ENCODE data around the gene GTPBP3. TPM values are rescaled to one million over a fixed set of nuclear protein-coding genes. Genes with fewer than 3 reads are reported as not detected.
A peak's percentile ranks its signal among the peaks of the same experiment; 100 is the strongest.

The GTPBP3 gene
- total RNA-seq, 2 experiments from 2014 or later = 83.2 to 113 TPM

- intact Hi-C loops (cut with micrococcal nuclease; ENCODE audit: unreplicated experiment) = no loop called here
- Histone ChIP-seq H2AFZ (ENCODE audit: low read length) (no peak overlapping the region), H3K4me2 (ENCODE audit: low read length) (no peak overlapping the region), H3K79me2 (ENCODE audit: insufficient read depth, low read depth, low read length) (peaks cover 12% of the 10 kb centered on the region; the same call in 1 of the 2 replicates), H3K9me3 (ENCODE audit: low read length) (no peaks in the 10 kb centered on the region), H3K4me1 (ENCODE audit: insufficient read depth, low read length, poor library complexity, severe bottlenecking) (peaks cover 14% of the 10 kb centered on the region), H3K36me3 (ENCODE audit: insufficient read depth, low read length) (peaks cover 45% of the 10 kb centered on the region), H3K9me2 (ENCODE audit: insufficient read depth, low read length) (no peaks in the 10 kb centered on the region), H4K20me1 (ENCODE audit: insufficient read depth, low read length) (peaks cover 7% of the 10 kb centered on the region; the same call in 1 of the 2 replicates), H3K4me3 (ENCODE audit: low read depth, low read length, poor library complexity, severe bottlenecking) (no peak overlapping the region), H3K27ac (ENCODE audit: low read depth, low read length, poor library complexity, severe bottlenecking) (no peak overlapping the region)
- ChIA-PET CTCF (ENCODE audit: unreplicated experiment) (no interaction called here), POLR2A (no interaction called here)
- no peak for TF ChIP-seq CTCF (conservative IDR thresholded peaks at IDR 0.05; ENCODE audit: low read length)
- no peak for TF ChIP-seq EZH2phosphoT487 (IDR thresholded peaks at IDR 0.05; ENCODE audit: borderline replicate concordance, low read depth, low read length)
- no TSS peak for BruUV-seq (replicated peaks)
- DNase-seq (ENCODE audit: low spot score) = no peak
These were observed 4.0 kb downstream of the GTPBP3 start for GRCh38 chr19:17341386-17341785.

GRCh38 chr19:17341845-17342244, 4.5 kb downstream of the GTPBP3 start:
- H3K4me3 ChIP-seq (ENCODE audit: low read depth, low read length, poor library complexity, severe bottlenecking) = no peak overlapping the region
- peaks cover 19% of the 10 kb centered on the region for H3K4me1 ChIP-seq (ENCODE audit: insufficient read depth, low read length, poor library complexity, severe bottlenecking)
- ChIA-PET CTCF (ENCODE audit: unreplicated experiment) (no interaction called here), POLR2A (no interaction called here)
- TF ChIP-seq EZH2phosphoT487 (IDR thresholded peaks at IDR 0.05; ENCODE audit: borderline replicate concordance, low read depth, low read length) (no peak), CTCF (conservative IDR thresholded peaks at IDR 0.05; ENCODE audit: low read length) (no peak)
- peaks cover 12% of the 10 kb centered on the region; the same call in 1 of the 2 replicates for H3K79me2 ChIP-seq (ENCODE audit: insufficient read depth, low read depth, low read length)
- H4K20me1 ChIP-seq (ENCODE audit: insufficient read depth, low read length) = peaks cover 7% of the 10 kb centered on the region; the same call in 1 of the 2 replicates
- H3K9me2 ChIP-seq (ENCODE audit: insufficient read depth, low read length) = no peaks in the 10 kb centered on the region
- no peak overlapping the region for H3K27ac ChIP-seq (ENCODE audit: low read depth, low read length, poor library complexity, severe bottlenecking)
- H2AFZ ChIP-seq (ENCODE audit: low read length) = no peak overlapping the region
- intact Hi-C loops (cut with micrococcal nuclease; ENCODE audit: unreplicated experiment) = no loop called here
- H3K4me2 ChIP-seq (ENCODE audit: low read length) = no peak overlapping the region
- no TSS peak for BruUV-seq (replicated peaks)
- peaks cover 45% of the 10 kb centered on the region for H3K36me3 ChIP-seq (ENCODE audit: insufficient read depth, low read length)
- no peak for DNase-seq (ENCODE audit: low spot score)
- H3K9me3 ChIP-seq (ENCODE audit: low read length) = no peaks in the 10 kb centered on the region

- Histone ChIP-seq H3K9me3 (ENCODE audit: low read length) (no peaks in the 10 kb centered on the region), H3K9me2 (ENCODE audit: insufficient read depth, low read length) (no peaks in the 10 kb centered on the region), H3K4me1 (ENCODE audit: insufficient read depth, low read length, poor library complexity, severe bottlenecking) (peaks cover 25% of the 10 kb centered on the region), H3K36me3 (ENCODE audit: insufficient read depth, low read length) (peaks cover 28% of the 10 kb centered on the region), H3K4me3 (ENCODE audit: low read depth, low read length, poor library complexity, severe bottlenecking) (no peak overlapping the region), H4K20me1 (ENCODE audit: insufficient read depth, low read length) (no peaks in the 10 kb centered on the region), H3K4me2 (ENCODE audit: low read length) (no peak overlapping the region), H3K79me2 (ENCODE audit: insufficient read depth, low read depth, low read length) (no peaks in the 10 kb centered on the region), H2AFZ (ENCODE audit: low read length) (no peak overlapping the region), H3K27ac (ENCODE audit: low read depth, low read length, poor library complexity, severe bottlenecking) (no peak overlapping the region)
- TF ChIP-seq CTCF (conservative IDR thresholded peaks at IDR 0.05; ENCODE audit: low read length) = peak; percentile 88
- no peak for TF ChIP-seq EZH2phosphoT487 (IDR thresholded peaks at IDR 0.05; ENCODE audit: borderline replicate concordance, low read depth, low read length)
- ChIA-PET POLR2A (interaction anchor here (0.5 to 0.8 kb wide), 2 partner anchors 21 to 59 kb away, joined by 3 read pairs; partner anchors contain the start of gene BST2), CTCF (ENCODE audit: unreplicated experiment) (interaction anchor here (1.1 kb wide), 1 partner anchor 14 kb away, joined by 4 read pairs; no protein-coding TSS in a partner anchor)
- no TSS peak for BruUV-seq (replicated peaks)
- peak; percentile 75 for DNase-seq (ENCODE audit: low spot score)
- intact Hi-C loops (cut with micrococcal nuclease; ENCODE audit: unreplicated experiment) = loop anchor here (1.0 to 2.0 kb wide), 2 partner anchors 40 to 121 kb away; no protein-coding TSS in a partner anchor
These were observed 8.8 kb downstream of the GTPBP3 start for GRCh38 chr19:17346109-17346671.
